AG09319 (cell line): ENCODE measurements around the gene APP.

Experiments used
- DNase-seq: peaks from one replicate; pipeline ENCODE4 v3.0.0-alpha.2; 2010; ENCODE audit warnings: low read depth; ENCODE audit errors: extremely low read depth
- CTCF ChIP-seq: IDR thresholded peaks from 2 replicates; pipeline ENCODE4 v1.5.1; 2011; ENCODE audit warnings: low read depth, mild to moderate bottlenecking, inconsistent platforms, low read length, moderate library complexity

Gene APP

GRCh38 chr21:25986928-25987327 is 183.6 kb downstream of the APP start:
- no peak for TF ChIP-seq CTCF
- no peak for DNase-seq

GRCh38 chr21:25985990-25986389 is 184.6 kb downstream of the APP start:
- DNase-seq: no peak
- TF ChIP-seq CTCF: no peak

GRCh38 chr21:25984538-25984937 is 186.0 kb downstream of the APP start:
- DNase-seq: no peak
- TF ChIP-seq CTCF: no peak

GRCh38 chr21:25983745-25984144 is 186.8 kb downstream of the APP start:
- DNase-seq: no peak
- TF ChIP-seq CTCF: no peak

GRCh38 chr21:25980710-25981109 is 189.9 kb downstream of the APP start:
- no peak for DNase-seq
- TF ChIP-seq CTCF: no peak

GRCh38 chr21:25979845-25980616 is 190.5 kb downstream of the APP start:
- no peak for DNase-seq
- TF ChIP-seq CTCF: no peak

GRCh38 chr21:25977068-25977611 is 193.4 kb downstream of the APP start:
- no peak for DNase-seq
- TF ChIP-seq CTCF: no peak
